LHCN-M2 (cell line): ENCODE results near the gene TRIM7. TPM values are rescaled to one million over a fixed set of nuclear protein-coding genes. Genes with fewer than 3 reads are reported as not detected.
"Not testable (repeated sequence)": the region's sequence is repeated elsewhere in the genome, so short reads cannot be mapped to it uniquely, and the experiment has no call there.

ENCODE experiments used
- DNase-seq: peaks from one replicate; pipeline ENCODE4 v3.0.0-alpha.2; 2012; ENCODE audit warnings: low read depth
- total RNA-seq: library from RNA; depleted of rRNA; stranded (reverse); fragments of >200 nt; gene quantifications from 2 replicates; pipeline ENCODE4 v1.2.3, GENCODE V29; 2014

TRIM7 gene
- total RNA-seq, 1 experiment from 2014 or later: 1.5 TPM

GRCh38 chr5:181212934-181213333 is 7.9 kb upstream of the TRIM7 start:
- DNase-seq: no peak

- no peak for DNase-seq
These were observed 7.1 kb upstream of the TRIM7 start for GRCh38 chr5:181212080-181212479.

GRCh38 chr5:181211208-181211607 is 6.2 kb upstream of the TRIM7 start:
- no peak for DNase-seq

GRCh38 chr5:181210698-181211097 is 5.7 kb upstream of the TRIM7 start:
- DNase-seq: not testable (repeated sequence)

- not testable (repeated sequence) for DNase-seq
These were observed 5.2 kb upstream of the TRIM7 start for GRCh38 chr5:181210148-181210547.

- DNase-seq: not testable (repeated sequence)
These were observed 4.0 kb upstream of the TRIM7 start for GRCh38 chr5:181209006-181209405.

- DNase-seq: no peak
These were observed 2.9 kb upstream of the TRIM7 start for GRCh38 chr5:181207960-181208253.

- peak; percentile 92 for DNase-seq
These were observed 2.4 kb upstream of the TRIM7 start for GRCh38 chr5:181207214-181207959.

- no peak for DNase-seq
These were observed 1.0 kb upstream of the TRIM7 start for GRCh38 chr5:181205761-181206649.

- DNase-seq: no peak
These were observed 727 bp downstream of the TRIM7 start for GRCh38 chr5:181204113-181204825.

GRCh38 chr5:181203777-181204112 is 1.3 kb downstream of the TRIM7 start:
- DNase-seq: no peak

- no peak for DNase-seq
These were observed 1.8 kb downstream of the TRIM7 start for GRCh38 chr5:181203093-181203711.

GRCh38 chr5:181200816-181201215 is 4.2 kb downstream of the TRIM7 start:
- DNase-seq: no peak

GRCh38 chr5:181199881-181200638 is 4.9 kb downstream of the TRIM7 start:
- DNase-seq: no peak

- no peak for DNase-seq
These were observed 6.0 kb downstream of the TRIM7 start for GRCh38 chr5:181198905-181199519.

- DNase-seq: no peak
These were observed 6.8 kb downstream of the TRIM7 start for GRCh38 chr5:181198106-181198685.

GRCh38 chr5:181197326-181197951 is 7.6 kb downstream of the TRIM7 start:
- DNase-seq: no peak

GRCh38 chr5:181195249-181195761 is 9.7 kb downstream of the TRIM7 start:
- DNase-seq: no peak

GRCh38 chr5:181194489-181195248 is 10.3 kb downstream of the TRIM7 start:
- DNase-seq: no peak
